ENCODE data around the gene COLGALT1. TPM values are rescaled to one million over a fixed set of nuclear protein-coding genes. Genes with fewer than 3 reads are reported as not detected.
"Not testable (repeated sequence)": the region's sequence is repeated elsewhere in the genome, so short reads cannot be mapped to it uniquely, and the experiment has no call there.

The COLGALT1 gene
- total RNA-seq, 1 experiment from 2014 or later, result 79.1 TPM

DNA sequence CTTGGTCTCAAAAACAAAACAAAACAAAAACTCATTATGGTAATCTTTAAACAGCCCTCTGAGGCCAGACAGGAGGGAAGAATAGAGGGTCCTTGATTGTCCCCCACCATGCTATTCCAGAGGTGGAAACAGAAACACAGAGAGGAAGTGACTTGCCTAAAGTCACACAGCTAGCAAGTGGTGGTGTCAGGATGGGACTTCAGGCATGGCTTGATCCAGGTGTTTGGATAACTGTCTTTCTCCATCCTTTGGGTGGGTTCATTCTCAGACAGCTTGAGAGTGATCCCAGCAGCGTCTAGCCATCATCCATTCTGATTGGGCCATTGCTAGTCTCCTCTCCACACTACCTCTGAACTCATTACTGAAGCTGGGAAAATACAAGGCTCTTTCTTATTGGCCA, 12.5 kb downstream of the COLGALT1 start:
- Mint-ChIP-seq H3K27ac (ENCODE audit: unreplicated experiment) (no peak overlapping the region), H3K27me3 (ENCODE audit: unreplicated experiment) (no peaks in the 10 kb centered on the region), H3K9me3 (ENCODE audit: low read depth, unreplicated experiment) (no peaks in the 10 kb centered on the region), H3K36me3 (ENCODE audit: insufficient read depth, unreplicated experiment) (peaks cover 24% of the 10 kb centered on the region), H3K4me3 (ENCODE audit: low read depth, unreplicated experiment) (no peak overlapping the region), H3K4me1 (ENCODE audit: low read depth, unreplicated experiment) (peaks cover 7% of the 10 kb centered on the region)
- DNase-seq, result no peak
- TF ChIP-seq, protein P1, sequence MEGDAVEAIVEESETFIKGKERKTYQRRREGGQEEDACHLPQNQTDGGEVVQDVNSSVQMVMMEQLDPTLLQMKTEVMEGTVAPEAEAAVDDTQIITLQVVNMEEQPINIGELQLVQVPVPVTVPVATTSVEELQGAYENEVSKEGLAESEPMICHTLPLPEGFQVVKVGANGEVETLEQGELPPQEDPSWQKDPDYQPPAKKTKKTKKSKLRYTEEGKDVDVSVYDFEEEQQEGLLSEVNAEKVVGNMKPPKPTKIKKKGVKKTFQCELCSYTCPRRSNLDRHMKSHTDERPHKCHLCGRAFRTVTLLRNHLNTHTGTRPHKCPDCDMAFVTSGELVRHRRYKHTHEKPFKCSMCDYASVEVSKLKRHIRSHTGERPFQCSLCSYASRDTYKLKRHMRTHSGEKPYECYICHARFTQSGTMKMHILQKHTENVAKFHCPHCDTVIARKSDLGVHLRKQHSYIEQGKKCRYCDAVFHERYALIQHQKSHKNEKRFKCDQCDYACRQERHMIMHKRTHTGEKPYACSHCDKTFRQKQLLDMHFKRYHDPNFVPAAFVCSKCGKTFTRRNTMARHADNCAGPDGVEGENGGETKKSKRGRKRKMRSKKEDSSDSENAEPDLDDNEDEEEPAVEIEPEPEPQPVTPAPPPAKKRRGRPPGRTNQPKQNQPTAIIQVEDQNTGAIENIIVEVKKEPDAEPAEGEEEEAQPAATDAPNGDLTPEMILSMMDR (IDR thresholded peaks at IDR 0.05; ENCODE audit: unreplicated experiment), result no peak
- CTCF ChIA-PET, result no interaction called here
- intact Hi-C loops (cut with micrococcal nuclease; ENCODE audit: unreplicated experiment), result no loop called here
- no TSS peak for BruUV-seq (replicated peaks)

DNA sequence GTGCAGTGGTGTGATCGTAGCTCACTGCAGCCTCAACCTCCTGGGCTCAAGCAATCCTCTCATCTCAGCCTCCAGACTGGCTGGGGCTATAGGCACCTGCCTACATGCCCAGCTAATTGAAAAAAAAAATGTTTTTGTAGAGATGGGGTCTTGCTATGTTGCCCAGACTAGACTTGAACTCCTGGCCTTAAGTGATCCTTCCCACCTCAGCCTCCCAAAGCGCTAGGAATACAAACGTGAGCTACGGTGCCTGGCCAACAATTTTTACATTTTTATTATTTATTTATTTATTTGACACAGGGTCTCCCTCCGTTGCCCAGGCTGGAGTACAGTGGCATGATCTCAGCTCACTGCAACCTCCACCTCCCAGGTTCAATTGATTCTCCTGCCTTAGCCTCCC, 14.8 kb downstream of the COLGALT1 start:
- H3K27me3 Mint-ChIP-seq (ENCODE audit: unreplicated experiment); H3K9me3 Mint-ChIP-seq (ENCODE audit: low read depth, unreplicated experiment); intact Hi-C loops (cut with micrococcal nuclease; ENCODE audit: unreplicated experiment); BruUV-seq (replicated peaks); H3K4me1 Mint-ChIP-seq (ENCODE audit: low read depth, unreplicated experiment); CTCF ChIA-PET; H3K27ac Mint-ChIP-seq (ENCODE audit: unreplicated experiment); H3K4me3 Mint-ChIP-seq (ENCODE audit: low read depth, unreplicated experiment); DNase-seq: not testable (repeated sequence)
- peaks cover 12% of the 10 kb centered on the region for H3K36me3 Mint-ChIP-seq (ENCODE audit: insufficient read depth, unreplicated experiment)

DNA sequence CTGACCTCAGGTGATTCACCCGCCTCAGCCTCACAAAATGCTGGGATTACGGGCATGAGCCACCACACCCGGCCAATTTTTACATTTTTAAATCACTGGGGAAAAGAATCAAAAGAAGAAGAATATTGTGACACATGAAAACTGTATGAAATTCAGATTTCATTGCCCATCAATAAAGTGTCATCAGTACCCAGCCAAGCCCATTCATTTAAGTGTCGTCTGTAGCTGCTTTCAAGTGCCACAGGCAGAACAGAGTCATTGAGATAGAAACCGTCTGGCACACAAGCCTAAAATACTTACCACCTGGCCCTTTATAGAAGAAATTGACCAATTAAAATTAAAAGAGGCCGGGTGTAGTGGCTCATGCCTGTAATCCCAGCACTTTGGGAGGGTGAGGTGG, 15.3 kb downstream of the COLGALT1 start:
- DNase-seq, result no peak
- CTCF ChIA-PET, result no interaction called here
- TF ChIP-seq, protein P1 (IDR thresholded peaks at IDR 0.05; ENCODE audit: unreplicated experiment), result no peak
- intact Hi-C loops (cut with micrococcal nuclease; ENCODE audit: unreplicated experiment), result no loop called here
- H3K9me3 Mint-ChIP-seq (ENCODE audit: low read depth, unreplicated experiment), result no peaks in the 10 kb centered on the region
- H3K4me1 Mint-ChIP-seq (ENCODE audit: low read depth, unreplicated experiment), result no peaks in the 10 kb centered on the region
- no peaks in the 10 kb centered on the region for H3K27me3 Mint-ChIP-seq (ENCODE audit: unreplicated experiment)
- BruUV-seq (replicated peaks), result no TSS peak
- peaks cover 12% of the 10 kb centered on the region for H3K36me3 Mint-ChIP-seq (ENCODE audit: insufficient read depth, unreplicated experiment)
- no peak overlapping the region for H3K4me3 Mint-ChIP-seq (ENCODE audit: low read depth, unreplicated experiment)
- H3K27ac Mint-ChIP-seq (ENCODE audit: unreplicated experiment), result no peak overlapping the region

DNA sequence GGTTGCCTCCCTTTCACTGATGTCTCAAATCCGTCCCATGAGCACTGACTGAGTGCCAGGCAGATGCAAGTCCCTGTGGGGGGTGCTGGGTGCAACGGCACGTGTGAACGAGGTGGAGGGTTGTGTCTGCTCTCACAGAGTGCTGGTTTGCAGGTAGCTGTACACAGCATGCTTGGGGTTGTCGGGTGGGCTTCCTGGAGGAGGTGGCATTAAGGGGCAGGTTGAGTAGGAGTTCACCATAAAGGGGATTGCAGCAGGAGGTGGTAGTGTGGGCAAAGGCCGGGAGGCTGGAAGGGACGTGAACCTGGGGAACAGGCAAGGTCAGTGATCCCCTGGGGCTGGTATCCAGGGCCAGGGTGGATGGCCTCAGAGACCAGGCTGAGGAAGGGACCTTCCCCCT, 17.2 kb downstream of the COLGALT1 start:
- TF ChIP-seq, protein P1 (IDR thresholded peaks at IDR 0.05; ENCODE audit: unreplicated experiment), result no peak
- BruUV-seq (replicated peaks), result no TSS peak
- H3K9me3 Mint-ChIP-seq (ENCODE audit: low read depth, unreplicated experiment), result no peaks in the 10 kb centered on the region
- H3K27ac Mint-ChIP-seq (ENCODE audit: unreplicated experiment), result no peak overlapping the region
- peaks cover 21% of the 10 kb centered on the region for H3K36me3 Mint-ChIP-seq (ENCODE audit: insufficient read depth, unreplicated experiment)
- no peaks in the 10 kb centered on the region for H3K27me3 Mint-ChIP-seq (ENCODE audit: unreplicated experiment)
- DNase-seq, result no peak
- no peak overlapping the region for H3K4me3 Mint-ChIP-seq (ENCODE audit: low read depth, unreplicated experiment)
- intact Hi-C loops (cut with micrococcal nuclease; ENCODE audit: unreplicated experiment), result no loop called here
- CTCF ChIA-PET, result interaction anchor here (0.6 kb wide), 1 partner anchor 29 kb away, joined by 3 read pairs; no protein-coding TSS in a partner anchor
- no peaks in the 10 kb centered on the region for H3K4me1 Mint-ChIP-seq (ENCODE audit: low read depth, unreplicated experiment)

DNA sequence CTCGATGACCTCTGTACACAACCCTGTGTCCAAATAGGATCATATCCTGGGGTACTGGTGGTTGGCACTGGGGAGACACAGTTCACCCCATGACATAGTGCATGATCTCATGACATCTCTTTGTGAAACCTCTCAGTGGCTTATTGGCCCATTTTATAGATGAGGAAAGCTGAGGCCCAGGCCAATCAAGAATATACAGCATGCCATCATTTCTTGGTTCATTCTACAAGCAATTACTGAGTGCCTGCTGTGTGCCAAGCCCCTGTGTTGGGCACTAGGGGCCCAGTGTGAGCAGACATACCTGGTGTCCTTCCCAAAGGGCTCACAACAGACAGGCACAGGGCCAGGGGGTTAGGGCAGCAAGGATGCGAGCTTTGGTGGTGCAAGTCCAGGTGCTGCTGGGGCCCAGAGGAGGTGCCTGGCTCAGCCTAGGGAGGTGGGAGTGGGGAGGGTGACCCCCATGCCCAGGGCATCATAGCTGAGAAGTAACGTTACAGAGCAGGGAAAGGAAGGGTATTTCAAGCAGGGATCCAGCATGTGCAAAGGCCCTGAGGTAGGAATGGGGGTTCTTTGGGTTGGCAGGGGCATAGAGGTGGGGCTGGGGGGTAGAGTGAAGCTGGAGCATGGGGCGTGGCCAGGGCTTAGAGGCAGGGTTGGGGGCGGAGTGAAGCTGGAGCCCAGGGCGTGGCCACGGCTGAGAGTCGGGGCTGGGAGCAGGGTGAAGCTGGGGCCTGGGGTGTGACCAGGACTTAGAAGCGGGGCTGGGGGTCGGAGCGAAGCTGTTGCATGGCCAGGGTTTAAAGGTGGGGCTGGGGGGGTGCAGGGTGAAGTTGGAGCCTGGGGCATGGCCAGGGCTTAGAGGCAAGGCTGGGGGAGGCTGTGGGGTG, 20.7 kb downstream of the COLGALT1 start:
- CTCF ChIA-PET, result no interaction called here
- no TSS peak for BruUV-seq (replicated peaks)
- TF ChIP-seq, protein P1 (IDR thresholded peaks at IDR 0.05; ENCODE audit: unreplicated experiment), result no peak
- intact Hi-C loops (cut with micrococcal nuclease; ENCODE audit: unreplicated experiment), result no loop called here
- Mint-ChIP-seq H3K9me3 (ENCODE audit: low read depth, unreplicated experiment) (no peaks in the 10 kb centered on the region), H3K27me3 (ENCODE audit: unreplicated experiment) (no peaks in the 10 kb centered on the region), H3K36me3 (ENCODE audit: insufficient read depth, unreplicated experiment) (peaks cover 42% of the 10 kb centered on the region), H3K27ac (ENCODE audit: unreplicated experiment) (no peak overlapping the region), H3K4me1 (ENCODE audit: low read depth, unreplicated experiment) (peaks cover 7% of the 10 kb centered on the region), H3K4me3 (ENCODE audit: low read depth, unreplicated experiment) (no peak overlapping the region)
- DNase-seq, result no peak

All from Calu3 (cell line).